NT2/D1 (cell line): ENCODE data around the gene FRMD5.

Experiments
- YY1 ChIP-seq: IDR thresholded peaks from 2 replicates; pipeline ENCODE4 v1.6.1; 2011; ENCODE audit not compliant: insufficient read length, insufficient read depth
- ZNF274 ChIP-seq: IDR thresholded peaks from 2 replicates; pipeline ENCODE4 v1.6.1; 2011; ENCODE audit warnings: mild to moderate bottlenecking, low read depth, low read length

DNA sequence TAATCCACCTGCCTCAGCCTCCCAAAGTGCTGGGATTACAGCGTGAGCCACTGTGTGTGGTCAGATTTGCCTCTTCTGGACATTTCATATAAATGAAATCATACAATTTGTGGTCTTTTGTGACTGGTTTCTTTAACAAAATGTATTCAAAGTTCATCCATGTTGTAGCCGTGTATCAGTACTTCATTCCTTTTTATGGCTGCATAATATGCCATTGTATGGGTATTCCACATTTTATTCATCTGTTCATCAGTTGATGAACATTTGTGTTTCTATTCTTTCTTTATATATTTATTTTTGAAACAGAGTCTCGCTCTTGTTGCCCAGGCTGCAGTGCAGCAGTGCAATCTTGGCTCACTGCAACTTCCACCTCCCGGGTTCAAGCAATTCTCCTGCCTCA is 342.5 kb downstream of the FRMD5 start:
- TF ChIP-seq ZNF274 (no peak), YY1 (no peak)
